Activated naive CD8-positive, alpha-beta T cell treated with anti-CD3 and anti-CD28 coated beads, Interleukin-2, amount 50 U/mL, for 16 hours (primary cell): ENCODE results near the gene NCOA7.
"Not testable (repeated sequence)": the region's sequence is repeated elsewhere in the genome, so short reads cannot be mapped to it uniquely, and the experiment has no call there.

Experiments
- DNase-seq: peaks from one replicate; pipeline ENCODE4 v3.0.0-alpha.2; 2020; ENCODE audit warnings: low read depth, low spot score

NCOA7 gene

GRCh38 chr6:125839879-125840278 lies 49.1 kb downstream of the NCOA7 start:
- no peak for DNase-seq

- no peak for DNase-seq
Observed at GRCh38 chr6:125841356-125842090, 50.8 kb downstream of the NCOA7 start.

GRCh38 chr6:125842091-125842626 lies 51.4 kb downstream of the NCOA7 start:
- DNase-seq: no peak

GRCh38 chr6:125843593-125843992 lies 52.8 kb downstream of the NCOA7 start:
- DNase-seq: no peak

GRCh38 chr6:125844989-125845388 lies 54.2 kb downstream of the NCOA7 start:
- DNase-seq: no peak

GRCh38 chr6:125846292-125847024 lies 55.7 kb downstream of the NCOA7 start:
- no peak for DNase-seq

GRCh38 chr6:125848286-125848685 lies 57.5 kb downstream of the NCOA7 start:
- not testable (repeated sequence) for DNase-seq

GRCh38 chr6:125850361-125850760 lies 59.6 kb downstream of the NCOA7 start:
- no peak for DNase-seq

GRCh38 chr6:125852587-125852986 lies 61.8 kb downstream of the NCOA7 start:
- DNase-seq: no peak

GRCh38 chr6:125853168-125853567 lies 62.4 kb downstream of the NCOA7 start:
- DNase-seq: no peak

- no peak for DNase-seq
Observed at GRCh38 chr6:125853756-125854155, 63.0 kb downstream of the NCOA7 start.

- DNase-seq: no peak
Observed at GRCh38 chr6:125854355-125854754, 63.6 kb downstream of the NCOA7 start.

GRCh38 chr6:125855783-125856182 lies 65.0 kb downstream of the NCOA7 start:
- no peak for DNase-seq

GRCh38 chr6:125857846-125858245 lies 67.1 kb downstream of the NCOA7 start:
- no peak for DNase-seq

GRCh38 chr6:125858427-125859320 lies 67.9 kb downstream of the NCOA7 start:
- no peak for DNase-seq

- no peak for DNase-seq
Observed at GRCh38 chr6:125859727-125860126, 69.0 kb downstream of the NCOA7 start.

- DNase-seq: no peak
Observed at GRCh38 chr6:125863023-125863422, 72.3 kb downstream of the NCOA7 start.

GRCh38 chr6:125865015-125865414 lies 74.3 kb downstream of the NCOA7 start:
- DNase-seq: no peak

GRCh38 chr6:125866433-125866832 lies 75.7 kb downstream of the NCOA7 start:
- DNase-seq: no peak

- no peak for DNase-seq
Observed at GRCh38 chr6:125867483-125867942, 76.8 kb downstream of the NCOA7 start.

- no peak for DNase-seq
Observed at GRCh38 chr6:125868252-125868651, 77.5 kb downstream of the NCOA7 start.
